ENCODE results near the gene MAMSTR.

MAMSTR gene

DNA sequence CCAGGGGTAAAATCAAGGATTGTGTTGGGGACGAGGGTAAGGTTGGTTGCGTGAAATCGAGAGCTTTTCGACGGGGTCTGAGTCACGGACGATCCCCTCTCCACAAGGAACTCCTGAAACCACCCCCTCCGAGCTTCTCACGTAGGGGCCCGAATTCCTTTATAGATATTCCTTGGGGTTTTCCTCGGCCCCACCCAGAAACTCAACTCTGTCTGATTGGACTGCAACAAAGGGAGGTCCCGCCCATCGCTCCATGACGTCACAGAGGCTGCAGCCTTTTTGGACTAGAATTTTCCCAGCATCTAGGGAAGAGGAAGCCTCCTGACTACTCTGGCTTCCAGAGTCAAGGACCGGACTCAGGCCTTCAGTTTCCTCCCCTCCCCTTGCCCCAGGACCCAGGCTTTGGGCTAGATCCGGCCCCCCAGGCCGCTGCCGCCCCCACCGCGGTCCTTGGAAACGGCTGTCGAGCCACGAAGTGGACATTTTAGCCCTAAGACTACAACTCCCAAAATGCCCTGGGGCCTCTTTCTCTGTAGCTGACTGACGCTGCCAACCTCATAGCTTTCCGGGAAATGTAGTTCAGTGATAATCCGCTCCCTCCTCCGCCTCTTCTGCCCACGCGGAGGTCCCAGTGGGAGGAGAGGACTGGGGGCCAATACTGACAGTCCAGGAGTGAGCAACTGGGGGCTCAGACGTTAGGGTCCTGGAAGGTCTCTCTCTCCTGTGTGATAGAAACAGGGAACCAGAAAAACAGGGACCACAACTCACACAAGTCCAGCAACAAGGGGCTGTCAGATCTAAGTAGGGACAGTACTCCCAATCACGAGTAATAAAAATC, 27.4 kb upstream of the MAMSTR start, which contains the start of gene IZUMO1:
Gene IZUMO1, minus strand, starts transcription at position 172 of the 838 bp plus-strand sequence. CDS start 1,050 bp downstream, outside the sequence.
- no peak for FAIRE-seq

DNA sequence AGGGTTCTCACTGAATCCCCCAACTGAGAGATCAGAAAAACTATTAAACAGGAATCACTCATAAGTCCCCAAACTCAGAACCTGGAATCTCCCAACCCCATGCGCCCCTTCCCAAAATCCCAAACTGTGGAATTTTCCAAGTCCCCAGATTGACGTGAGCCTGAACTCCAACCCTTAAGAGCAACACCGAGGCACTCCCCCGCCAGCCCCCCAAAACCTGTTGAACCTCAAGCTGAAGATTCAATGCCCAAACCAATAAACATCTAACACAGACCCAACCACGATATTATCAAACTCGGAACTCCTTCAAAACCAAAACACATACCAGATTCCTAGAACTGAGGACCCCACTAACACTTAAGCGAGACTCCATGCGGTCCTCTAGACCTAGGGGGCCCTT, 26.6 kb upstream of the MAMSTR start:
- no peak for DNase-seq (ENCODE audit: insufficient read length, low spot score)
- FAIRE-seq, result no peak

More for the DNA sequence above, 27.4 kb upstream of the MAMSTR start, which contains the start of gene IZUMO1:
- DNase-seq (ENCODE audit: insufficient read length, low spot score), result peak; percentile 93

DNA sequence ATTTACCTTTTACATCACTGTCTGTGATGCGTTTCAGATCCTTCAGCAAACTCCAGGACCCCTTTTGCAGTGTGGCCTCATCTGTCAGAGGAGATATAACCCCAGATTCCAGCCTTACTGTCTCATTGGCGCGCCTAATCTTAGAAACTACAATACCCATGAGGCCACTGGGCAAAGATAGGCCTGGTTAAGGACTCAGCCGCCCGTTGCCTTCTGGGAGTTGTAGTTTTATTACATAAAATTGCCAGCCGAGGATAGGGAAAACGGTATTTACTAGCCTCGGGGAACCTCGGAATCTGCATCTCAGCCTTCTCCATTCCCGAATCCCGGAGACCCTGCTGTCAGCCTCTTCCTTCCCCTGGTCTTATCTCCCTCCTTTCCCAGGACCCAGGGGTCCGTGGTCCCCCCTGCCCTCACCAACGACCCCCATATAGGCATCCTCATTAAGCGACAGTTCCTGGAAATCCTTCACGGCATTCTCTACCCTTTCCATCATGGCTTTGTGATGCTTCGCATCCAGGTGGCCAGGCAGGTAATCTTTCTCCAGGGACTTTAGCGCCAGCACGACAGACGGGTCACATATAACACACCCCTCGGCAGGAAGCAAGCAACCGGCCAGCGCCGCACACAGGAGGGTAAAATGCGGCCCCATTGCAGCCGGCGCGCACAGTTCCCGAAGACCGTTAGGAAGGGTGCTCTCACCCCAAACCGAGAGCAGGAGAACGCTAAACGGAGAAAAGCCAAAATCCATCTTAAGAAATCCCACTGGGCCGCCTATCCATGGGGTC, 25.9 kb upstream of the MAMSTR start:
- FAIRE-seq (no peak), DNase-seq (ENCODE audit: insufficient read length, low spot score) (peak; percentile 56)

DNA sequence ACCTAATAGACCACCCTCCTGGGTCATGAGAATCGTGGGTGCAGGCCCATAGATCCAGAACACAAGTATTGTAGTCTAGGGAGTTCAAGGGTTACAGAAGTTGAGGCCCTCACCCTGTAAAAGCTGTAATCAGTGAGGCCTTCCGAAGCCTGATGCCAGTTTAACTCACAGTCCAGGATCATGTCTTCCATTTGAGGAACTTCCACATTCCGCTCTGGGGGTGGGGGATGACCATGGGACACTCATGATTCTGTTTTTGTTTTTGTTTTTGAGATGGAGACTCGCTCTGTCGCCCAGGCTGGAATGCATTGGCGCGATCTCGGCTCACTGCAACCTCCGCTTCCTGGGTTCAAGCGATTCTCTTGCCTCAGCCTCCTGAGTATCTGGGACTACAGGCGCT, 22.6 kb upstream of the MAMSTR start:
- DNase-seq (ENCODE audit: insufficient read length, low spot score), result no peak
- FAIRE-seq, result no peak

DNA sequence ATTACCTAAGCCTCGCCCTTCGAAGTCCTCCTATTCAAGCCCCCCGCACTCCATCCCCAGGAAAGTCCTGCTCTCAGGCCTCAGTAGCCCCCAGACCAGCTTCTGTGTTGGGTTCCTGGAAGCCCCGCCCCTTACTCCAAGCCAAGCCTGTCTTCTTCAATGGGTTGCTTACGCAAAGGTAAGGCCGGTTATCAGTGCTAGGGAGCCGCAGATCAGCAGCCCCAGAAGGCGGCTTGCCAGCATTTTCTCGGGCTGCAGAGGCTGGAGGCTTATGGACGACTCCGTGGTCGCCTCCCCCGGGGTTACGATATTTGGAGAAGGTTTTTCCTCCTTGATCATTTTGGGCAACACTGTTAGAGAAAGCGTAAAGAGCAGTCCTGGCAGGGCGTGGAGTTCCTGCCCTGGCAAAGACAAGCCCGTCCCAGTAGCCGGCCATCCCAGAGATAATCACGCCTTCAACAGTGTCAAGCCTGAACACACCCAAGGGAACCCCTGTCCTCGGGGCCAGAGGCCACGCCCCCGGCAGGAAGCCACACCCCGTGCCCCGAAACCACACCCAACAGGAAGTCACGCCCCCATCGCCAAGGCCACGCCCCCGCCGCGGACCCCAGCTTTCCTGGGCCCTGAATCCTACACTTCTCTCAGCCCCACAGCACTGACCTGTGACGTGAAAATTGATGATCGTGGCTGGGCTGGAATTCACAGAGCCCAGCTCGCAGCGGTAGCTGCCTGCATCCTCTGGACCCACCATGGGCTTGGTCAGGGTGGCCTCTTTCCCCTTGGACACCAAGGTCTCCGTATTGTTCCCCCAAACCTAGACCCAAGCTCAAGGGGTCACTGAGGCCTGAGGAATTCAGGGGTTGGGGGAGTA, 21.8 kb upstream of the MAMSTR start:
- FAIRE-seq (no peak), DNase-seq (ENCODE audit: insufficient read length, low spot score) (peak; percentile 36)

DNA sequence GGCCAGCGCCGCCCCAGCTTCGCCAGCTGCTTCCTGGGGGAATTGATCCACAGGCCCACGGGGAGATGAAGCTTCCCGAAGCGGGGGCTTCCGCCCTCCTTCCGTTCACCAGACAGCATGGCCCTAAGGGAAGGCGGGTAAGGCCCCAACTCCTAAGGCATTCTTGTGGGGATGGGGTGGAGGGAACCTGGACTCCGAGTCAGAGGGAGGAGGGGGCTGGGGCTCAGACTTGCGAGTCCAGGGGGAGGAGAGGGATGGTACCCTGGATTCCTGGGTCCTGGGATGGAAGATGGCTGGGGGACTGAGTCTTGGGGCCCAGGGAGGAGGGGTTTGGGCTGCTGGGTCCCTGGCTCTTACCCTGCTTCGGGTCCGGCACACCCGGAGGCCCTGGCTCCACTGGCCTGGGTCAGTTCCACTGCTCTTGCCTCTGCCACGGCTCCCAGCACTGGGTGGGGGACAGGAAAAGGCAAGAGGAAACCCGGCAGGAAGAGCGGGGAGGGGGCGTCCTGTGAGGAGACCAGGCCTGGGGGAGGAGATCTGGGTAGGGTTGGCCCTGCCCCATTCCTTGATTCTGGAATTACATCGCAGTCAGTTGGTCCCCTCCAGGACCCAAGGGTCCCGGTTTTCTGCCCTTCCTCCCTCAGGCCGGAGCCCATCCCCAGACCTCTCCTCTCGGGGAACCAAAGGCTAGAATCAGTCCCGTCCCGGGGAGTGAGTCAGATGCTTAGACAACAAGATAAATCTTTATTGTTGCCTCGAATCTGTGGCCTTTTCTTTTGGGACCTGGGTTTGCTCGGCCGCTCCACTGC, 20.8 kb upstream of the MAMSTR start, which contains the start of gene RASIP1:
Gene RASIP1, minus strand, starts transcription at position 447 of the 809 bp plus-strand sequence. Its CDS starts 328 bp downstream, at position 119.
- DNase-seq (ENCODE audit: insufficient read length, low spot score) (no peak), FAIRE-seq (no peak)

DNA sequence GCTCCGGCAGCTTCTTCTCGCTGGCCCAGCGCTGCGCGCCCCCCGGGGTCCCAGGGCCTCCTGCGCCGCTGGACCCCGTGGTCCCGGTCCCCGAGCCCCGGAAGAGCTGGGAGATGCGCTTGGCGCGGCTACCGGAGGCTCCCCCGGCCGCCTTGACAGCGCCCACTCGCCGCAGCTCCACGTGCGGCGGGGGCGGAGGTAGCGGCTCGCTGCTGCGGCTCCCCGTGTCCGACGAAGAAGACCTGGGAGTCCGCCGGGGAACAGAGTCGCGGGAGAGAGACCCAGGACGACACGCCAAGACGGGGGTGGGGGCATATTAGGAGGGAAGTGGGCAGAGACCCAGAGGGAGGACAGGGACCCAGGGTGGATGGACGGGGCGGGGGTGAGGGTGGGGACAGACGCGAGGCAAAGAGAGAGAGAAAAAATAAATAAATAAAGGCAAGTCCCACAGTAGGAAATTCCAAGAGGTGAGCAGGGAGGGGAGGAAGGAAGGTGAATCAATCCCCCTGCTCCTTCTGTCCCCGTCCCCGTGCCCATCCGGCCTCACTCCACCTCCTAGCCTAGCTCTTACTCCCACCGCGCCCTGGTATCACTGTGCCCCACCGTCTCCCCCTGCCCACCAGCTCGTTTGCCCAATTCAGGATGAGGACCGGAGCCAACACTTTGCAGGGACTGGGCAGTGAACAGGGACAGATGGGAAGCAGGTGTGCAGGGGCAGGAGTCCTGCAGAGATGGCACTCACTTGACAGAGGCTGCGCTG, 20.1 kb upstream of the MAMSTR start:
- no peak for DNase-seq (ENCODE audit: insufficient read length, low spot score)
- no peak for FAIRE-seq

DNA sequence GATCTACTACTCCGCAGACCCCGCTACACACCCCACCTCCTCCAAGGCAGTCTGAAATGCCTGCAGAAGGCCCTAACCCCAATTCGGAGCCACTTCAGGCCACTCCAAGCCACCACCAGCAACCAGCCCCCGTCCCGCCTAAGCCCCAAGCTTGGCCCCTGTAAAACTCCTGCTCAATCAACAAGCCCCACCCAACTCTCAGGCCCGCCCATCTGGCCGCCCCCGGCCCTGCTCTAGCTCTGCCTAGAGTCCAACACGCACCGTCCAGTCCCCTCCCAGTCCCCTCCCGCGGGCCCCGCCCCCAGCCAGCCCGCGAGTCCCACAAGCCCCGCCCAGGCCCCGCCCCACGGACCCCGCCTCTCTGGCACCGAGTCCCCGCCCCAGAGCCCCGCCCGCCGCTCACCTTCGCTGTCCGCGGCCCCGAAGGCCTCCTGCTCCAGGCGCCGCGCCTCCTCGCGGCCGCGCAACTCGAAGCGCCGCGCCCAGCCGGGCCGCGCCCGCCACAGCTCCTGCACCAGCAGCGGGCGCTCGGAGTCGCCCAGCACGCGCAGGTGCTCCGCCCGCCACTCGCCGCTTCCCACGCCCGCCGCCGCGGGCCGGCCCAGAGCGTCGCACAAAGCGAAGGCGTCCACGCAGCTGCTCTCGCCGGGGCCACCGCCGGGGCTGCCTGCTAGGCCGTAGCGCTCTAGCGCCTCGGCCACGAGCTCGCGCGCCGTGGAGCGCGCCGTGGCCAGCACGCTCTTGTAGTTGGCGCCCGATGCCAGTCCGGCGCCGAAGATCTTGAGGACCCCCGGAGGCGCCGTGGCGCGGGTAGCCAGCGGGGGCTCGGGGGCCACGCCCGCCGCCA, 19.3 kb upstream of the MAMSTR start:
- FAIRE-seq (peak; percentile 73), DNase-seq (ENCODE audit: insufficient read length, low spot score) (peak; percentile 92)

DNA sequence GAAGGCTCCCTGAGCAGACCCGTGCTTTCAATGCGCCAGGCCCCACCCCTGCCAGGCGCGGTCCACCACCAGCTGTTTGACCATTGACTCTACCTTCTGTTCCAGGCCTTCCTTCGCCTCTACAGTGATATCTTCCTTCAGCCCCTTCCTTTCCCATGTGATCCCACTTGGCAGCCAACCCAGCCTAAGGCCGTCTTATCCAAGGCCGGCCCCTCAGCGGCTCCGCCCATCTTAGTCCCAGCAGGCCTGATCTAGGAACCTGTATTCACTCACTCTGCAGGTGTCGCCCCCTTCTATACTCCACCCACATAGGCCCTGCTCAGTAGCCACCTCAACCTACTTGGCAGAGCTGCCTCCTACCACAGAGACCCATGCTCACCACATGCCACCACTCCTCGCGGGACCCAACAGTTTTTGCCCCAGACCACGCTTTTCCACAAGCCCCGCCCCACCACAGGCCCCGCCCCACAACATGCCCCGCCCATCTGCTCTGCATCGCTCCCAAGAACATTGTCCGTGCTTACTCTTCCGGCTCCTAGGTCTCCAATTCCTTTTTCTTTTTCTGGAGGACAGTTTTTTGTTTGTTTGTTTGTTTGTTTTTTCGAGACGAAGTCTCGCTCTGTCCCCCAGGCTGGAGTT, 18.0 kb upstream of the MAMSTR start:
- no peak for FAIRE-seq
- no peak for DNase-seq (ENCODE audit: insufficient read length, low spot score)

DNA sequence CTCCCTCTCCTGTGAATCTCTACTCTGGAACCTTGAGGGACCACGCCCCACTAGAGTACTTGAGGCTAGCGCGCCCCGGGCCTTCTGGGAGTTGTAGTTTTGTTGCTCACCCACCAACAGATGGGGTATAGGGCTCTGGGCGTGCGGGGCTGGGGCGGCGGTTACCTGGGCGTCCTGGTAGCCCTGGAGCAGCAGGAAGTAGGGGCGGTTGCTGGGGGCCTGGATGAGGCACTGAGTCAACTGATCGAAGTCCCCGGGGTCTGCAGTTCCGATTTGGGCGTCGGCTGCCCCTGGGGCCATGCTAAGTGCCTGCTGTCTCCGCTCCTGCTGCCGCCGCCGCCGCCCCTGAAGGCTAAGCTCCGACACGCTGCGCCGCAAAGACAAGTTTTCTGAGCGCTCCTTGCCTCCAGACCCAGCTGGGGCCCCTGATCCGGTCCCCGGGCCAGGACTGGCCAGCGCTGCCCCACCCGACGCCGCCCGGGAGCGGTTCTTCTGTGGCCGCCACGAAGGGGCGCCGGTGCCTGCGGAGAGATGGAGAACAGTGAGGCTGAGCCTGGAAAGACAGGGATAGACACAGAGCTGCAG, 15.6 kb upstream of the MAMSTR start:
- DNase-seq (ENCODE audit: insufficient read length, low spot score), result no peak
- no peak for FAIRE-seq

DNA sequence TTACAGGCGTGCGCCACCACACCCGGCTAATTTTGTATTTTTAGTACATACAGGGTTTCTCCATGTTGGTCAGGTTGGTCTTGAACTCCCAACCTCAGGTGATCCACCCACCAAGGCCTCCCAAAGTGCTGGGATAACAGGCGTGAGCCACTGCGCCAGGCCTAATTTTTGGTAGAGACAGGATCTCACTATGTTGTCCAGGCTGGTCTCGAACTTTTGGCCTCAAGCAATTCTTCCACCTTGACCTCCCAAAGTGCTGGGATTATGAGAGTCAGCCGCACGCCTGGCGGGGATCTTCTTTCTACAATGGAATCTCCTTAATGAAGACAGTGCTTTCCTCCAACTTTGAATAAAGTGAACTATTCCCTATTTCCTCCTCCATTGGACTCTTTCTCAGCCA, 15.1 kb upstream of the MAMSTR start:
- DNase-seq (ENCODE audit: insufficient read length, low spot score) (no peak), FAIRE-seq (no peak)

DNA sequence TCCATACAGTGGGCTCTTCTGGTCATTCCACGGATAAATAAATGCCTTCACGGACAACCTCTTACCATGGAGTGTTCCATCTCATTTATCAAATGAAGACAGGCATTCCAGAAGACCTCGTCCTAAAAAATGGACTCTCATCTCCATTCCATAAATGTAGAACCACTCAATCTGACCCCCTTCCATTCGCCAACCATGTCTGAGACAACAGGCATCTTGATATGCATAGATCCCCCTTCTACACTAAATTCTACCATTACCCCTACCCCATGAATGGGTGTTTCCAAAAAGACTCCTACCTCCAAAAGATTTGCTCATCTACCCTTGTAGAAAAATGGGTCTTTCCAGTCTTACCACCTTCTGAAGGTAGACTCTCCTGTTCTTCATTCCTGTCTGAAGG, 11.9 kb upstream of the MAMSTR start:
- DNase-seq (ENCODE audit: insufficient read length, low spot score) (no peak), FAIRE-seq (no peak)

DNA sequence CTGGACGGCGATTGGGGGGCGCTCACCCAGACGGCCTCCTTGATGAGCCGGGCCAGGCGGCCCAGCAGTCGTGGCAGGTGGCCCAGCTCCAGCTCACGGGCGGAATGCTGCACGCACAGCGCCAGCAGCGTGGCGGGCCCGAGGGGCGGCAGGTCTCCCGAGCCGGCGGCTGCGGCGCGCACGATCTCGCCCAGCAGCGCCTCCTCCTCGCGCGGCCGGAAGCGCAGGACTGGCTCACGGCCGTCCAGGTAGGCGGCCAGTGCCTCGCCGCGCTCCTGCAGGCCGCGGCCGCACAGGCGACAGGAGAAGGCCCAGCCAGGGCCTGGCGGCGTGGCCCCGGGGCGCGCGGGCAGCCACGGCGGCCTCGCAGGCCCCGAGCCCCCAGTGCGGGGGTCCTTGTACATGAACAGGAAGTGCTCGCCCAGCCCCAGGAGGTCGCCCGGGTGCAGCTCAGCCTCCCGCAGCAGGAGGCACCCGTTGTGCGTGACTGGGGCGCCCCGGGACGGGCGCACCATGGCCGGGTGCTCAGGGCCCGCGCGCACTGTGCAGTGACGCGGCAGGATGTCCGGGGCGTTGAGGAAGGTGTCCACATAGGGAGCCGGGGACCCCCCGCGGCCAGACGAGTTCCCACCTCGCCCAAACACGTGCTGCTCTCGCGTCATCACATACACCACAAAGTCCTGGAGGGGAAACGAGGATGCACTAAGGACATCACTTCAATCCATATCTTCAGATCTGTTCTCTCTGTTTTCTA, 9.6 kb upstream of the MAMSTR start:
- DNase-seq (ENCODE audit: insufficient read length, low spot score) (no peak), FAIRE-seq (no peak)

DNA sequence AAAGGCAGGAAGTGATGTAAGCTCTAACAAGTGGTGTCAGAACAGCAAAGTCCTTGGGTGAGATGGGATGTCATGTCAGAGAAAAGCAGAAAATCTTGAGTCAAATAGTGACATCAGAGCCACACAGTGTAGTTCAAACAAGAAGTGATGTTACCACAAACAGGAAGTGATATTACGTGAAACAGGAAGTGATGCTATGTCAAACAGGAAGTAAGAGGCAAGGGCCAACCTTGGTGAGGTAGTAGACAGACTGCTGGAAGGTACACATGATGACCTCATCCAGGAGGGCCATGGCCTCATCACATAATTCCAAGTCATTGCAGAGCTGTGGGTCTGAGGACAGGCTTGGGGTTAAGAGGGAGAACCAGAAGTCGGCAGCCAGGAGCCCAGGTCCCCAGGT, 7.0 kb upstream of the MAMSTR start:
- FAIRE-seq (no peak), DNase-seq (ENCODE audit: insufficient read length, low spot score) (no peak)

DNA sequence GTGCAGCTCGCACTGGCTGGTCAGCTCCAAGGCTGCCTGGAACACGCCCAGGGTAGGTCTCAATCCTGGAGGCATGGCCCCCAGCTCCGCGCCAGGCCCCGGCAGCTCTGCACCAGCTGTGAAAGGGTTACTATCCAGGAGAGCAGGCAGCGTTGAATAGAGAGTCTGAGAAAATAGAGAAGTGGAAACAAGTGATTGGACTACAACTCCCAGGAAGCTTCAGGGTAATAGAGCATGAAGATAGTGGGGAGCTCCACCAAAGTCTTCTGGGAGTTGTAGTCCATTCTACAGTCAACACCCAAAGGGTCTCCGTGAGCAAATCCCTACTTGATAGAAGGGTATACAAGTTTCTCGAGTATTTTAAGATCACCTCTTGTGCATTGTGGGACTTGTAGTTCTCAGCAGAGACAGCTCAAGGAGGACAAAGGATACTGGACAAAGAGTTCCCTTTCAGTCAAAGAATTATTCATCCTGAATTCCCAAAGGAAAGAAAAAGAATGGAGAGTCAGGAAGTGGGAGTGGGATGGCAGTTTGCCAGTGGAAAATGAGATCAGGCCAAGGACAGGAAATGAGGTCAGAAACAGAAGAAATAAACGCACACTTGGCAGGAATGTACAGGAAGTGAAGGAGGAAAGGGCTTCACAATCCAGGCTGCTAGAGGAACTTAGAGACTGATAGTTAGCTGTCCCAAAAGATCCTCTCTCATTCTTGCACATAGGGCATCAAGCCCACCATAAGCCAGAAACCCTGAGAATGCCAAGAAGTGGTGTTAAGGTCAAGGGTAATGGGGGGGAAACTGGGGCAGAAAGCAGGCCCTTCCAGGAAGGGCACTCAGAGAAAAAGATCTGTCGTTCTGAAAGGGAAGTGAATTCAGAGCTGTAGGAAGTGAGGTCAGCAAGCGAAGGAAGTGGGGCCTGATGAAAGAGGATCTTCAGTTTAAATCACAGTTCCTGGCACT, 5.5 kb upstream of the MAMSTR start:
- DNase-seq (ENCODE audit: insufficient read length, low spot score) (peak; percentile 72), FAIRE-seq (no peak)
